ENCODE measurements around the gene PRRG2. TPM values are rescaled to one million over a fixed set of nuclear protein-coding genes. Genes with fewer than 3 reads are reported as not detected.

The PRRG2 gene
- total RNA-seq, 2 experiments from 2014 or later, result 1.5 to 1.9 TPM

DNA sequence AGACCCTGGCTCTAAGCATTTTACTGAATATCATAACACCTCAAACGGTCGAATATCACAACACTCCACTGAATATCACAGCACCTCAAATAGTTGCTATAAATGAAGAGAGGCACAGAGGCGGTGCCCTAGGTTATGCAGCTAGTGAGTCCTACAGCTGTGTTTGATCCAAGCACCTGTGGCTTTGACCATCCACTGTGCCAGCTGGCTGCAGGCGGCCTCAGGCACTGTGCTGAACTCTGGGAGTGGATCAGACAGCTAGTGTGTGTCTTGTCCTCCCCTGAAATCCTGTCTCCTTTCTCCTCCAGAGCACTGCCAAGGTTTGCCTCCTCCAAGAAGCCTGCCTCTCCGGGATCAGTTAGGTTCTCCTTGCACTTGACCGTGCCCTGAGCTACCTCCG lies 8.1 kb upstream of the PRRG2 start:
- Mint-ChIP-seq H3K27me3 (ENCODE audit: low read depth) (no peaks in the 10 kb centered on the region), H3K27ac (no peak overlapping the region), H3K4me3 (no peak overlapping the region), H3K36me3 (ENCODE audit: low read depth) (peaks cover 32% of the 10 kb centered on the region), H3K9me3 (ENCODE audit: insufficient read depth) (no peaks in the 10 kb centered on the region), H3K4me1 (ENCODE audit: low read depth) (peaks cover 55% of the 10 kb centered on the region)
- ATAC-seq (no peak), DNase-seq (no peak)
- CTCF ChIA-PET, result interaction anchor here (6.6 to 8.8 kb wide), 2 partner anchors 13 to 23 kb away, joined by 100 to 213 read pairs; no protein-coding TSS in a partner anchor
- POLR2A ChIA-PET, result interaction anchor here (0.6 to 0.7 kb wide), 2 partner anchors 52 to 70 kb away, joined by 4 read pairs; no protein-coding TSS in a partner anchor

DNA sequence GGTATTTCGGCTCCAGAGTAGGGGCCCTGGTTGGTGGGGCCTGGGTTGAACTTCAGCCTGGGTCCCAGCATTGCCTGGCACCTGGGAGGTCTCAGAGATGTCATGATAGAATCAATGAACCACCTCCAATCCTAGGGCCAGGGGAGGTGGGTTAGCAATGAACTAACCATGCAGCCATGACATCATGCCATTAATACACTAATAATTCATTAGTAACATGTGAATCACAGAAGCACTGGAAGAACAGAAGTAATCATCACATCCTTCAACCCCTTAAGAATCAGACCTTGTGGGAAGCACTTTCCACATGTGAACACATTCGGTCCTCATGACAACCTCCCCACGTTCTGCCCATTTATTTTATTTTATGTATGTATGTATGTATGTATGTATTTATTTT lies 7.7 kb upstream of the PRRG2 start:
- H3K9me3 Mint-ChIP-seq (ENCODE audit: insufficient read depth), result no peaks in the 10 kb centered on the region
- POLR2A ChIA-PET, result interaction anchor here (0.6 kb wide), 1 partner anchor 52 kb away, joined by 4 read pairs; no protein-coding TSS in a partner anchor

DNA sequence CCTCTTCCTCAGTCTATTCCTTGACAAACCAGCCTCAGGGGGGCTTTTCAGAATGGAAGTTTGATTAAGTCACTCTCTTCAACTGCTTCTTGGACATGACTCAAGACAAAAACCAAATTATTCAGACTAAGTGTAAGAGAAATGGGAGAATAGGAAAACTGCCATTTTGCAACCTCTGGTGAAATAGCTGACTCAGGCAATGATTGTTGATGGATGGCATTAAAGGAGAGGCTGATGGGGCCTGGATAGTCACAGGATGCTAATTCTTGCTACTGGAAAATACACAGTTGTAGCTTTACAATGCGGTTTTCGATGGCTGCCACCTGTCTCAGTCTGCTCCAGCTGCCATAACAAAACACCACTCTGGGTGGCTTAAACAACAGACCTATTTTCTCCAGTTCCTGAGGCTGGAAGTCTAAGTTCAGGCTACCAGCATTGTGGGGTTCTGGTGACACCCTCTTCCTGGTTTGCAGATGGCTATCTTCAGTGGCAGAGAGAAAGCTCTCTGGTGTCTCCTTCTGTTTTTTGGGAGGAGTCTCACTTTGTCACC lies 6.8 kb upstream of the PRRG2 start:
- H3K4me1 Mint-ChIP-seq (ENCODE audit: low read depth), result peaks cover 55% of the 10 kb centered on the region
- POLR2A ChIA-PET, result interaction anchor here (0.6 kb wide), 1 partner anchor 100 kb away, joined by 5 read pairs; the partner anchor contains the start of gene FLT3LG
- no peak for ATAC-seq
- no peak for DNase-seq
- CTCF ChIA-PET, result interaction anchor here (0.6 to 8.8 kb wide), 3 partner anchors 14 to 154 kb away, joined by 3 to 213 read pairs (median 100); no protein-coding TSS in a partner anchor
- H3K9me3 Mint-ChIP-seq (ENCODE audit: insufficient read depth), result no peaks in the 10 kb centered on the region
- no peaks in the 10 kb centered on the region for H3K27me3 Mint-ChIP-seq (ENCODE audit: low read depth)
- H3K27ac Mint-ChIP-seq, result peak overlapping the region; percentile 32
- H3K36me3 Mint-ChIP-seq (ENCODE audit: low read depth), result peaks cover 34% of the 10 kb centered on the region
- H3K4me3 Mint-ChIP-seq, result no peak overlapping the region

More for the DNA sequence above, 7.7 kb upstream of the PRRG2 start:
- ATAC-seq (no peak), DNase-seq (no peak)
- H3K36me3 Mint-ChIP-seq (ENCODE audit: low read depth), result peaks cover 32% of the 10 kb centered on the region
- no peak overlapping the region for H3K4me3 Mint-ChIP-seq
- peaks cover 54% of the 10 kb centered on the region for H3K4me1 Mint-ChIP-seq (ENCODE audit: low read depth)
- H3K27ac Mint-ChIP-seq, result no peak overlapping the region
- CTCF ChIA-PET, result interaction anchor here (0.6 to 8.8 kb wide), 3 partner anchors 14 to 154 kb away, joined by 3 to 213 read pairs (median 100); no protein-coding TSS in a partner anchor
- no peaks in the 10 kb centered on the region for H3K27me3 Mint-ChIP-seq (ENCODE audit: low read depth)

DNA sequence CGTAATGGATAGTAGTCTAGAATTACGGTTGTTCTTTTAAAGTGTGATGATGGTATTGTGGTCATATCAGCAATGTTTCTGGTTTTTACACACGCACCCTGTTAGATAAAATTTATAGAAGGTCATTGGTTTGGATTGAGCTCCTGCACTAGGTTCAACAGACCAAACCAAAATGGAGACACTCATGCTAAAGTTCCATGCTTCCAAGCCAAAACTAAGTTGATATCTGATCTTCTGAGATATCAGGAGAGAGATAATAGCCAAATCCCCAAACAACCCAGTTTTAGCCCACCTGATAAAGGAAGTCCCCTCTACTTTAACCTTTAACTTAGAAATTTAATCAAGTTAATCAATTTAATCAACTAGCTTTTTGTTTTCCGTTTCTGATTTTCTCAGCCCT lies 1.9 kb upstream of the PRRG2 start:
- H3K27ac Mint-ChIP-seq, result no peak overlapping the region
- DNase-seq (no peak), ATAC-seq (no peak)
- ChIA-PET POLR2A (interaction anchor here (1.4 to 3.2 kb wide), 4 partner anchors 9 to 103 kb away, joined by 3 to 41 read pairs (median 6); partner anchors contain the start of gene PRR12), CTCF (interaction anchor here (0.6 to 3.3 kb wide), 12 partner anchors 9 to 111 kb away, joined by 3 to 43 read pairs (median 5); partner anchors contain the start of genes ADM5, FLT3LG, PRMT1 and RPS11)
- H3K9me3 Mint-ChIP-seq (ENCODE audit: insufficient read depth), result no peaks in the 10 kb centered on the region
- peaks cover 39% of the 10 kb centered on the region for H3K4me1 Mint-ChIP-seq (ENCODE audit: low read depth)
- no peaks in the 10 kb centered on the region for H3K27me3 Mint-ChIP-seq (ENCODE audit: low read depth)
- H3K4me3 Mint-ChIP-seq, result peak overlapping the region; percentile 96
- H3K36me3 Mint-ChIP-seq (ENCODE audit: low read depth), result peaks cover 23% of the 10 kb centered on the region

DNA sequence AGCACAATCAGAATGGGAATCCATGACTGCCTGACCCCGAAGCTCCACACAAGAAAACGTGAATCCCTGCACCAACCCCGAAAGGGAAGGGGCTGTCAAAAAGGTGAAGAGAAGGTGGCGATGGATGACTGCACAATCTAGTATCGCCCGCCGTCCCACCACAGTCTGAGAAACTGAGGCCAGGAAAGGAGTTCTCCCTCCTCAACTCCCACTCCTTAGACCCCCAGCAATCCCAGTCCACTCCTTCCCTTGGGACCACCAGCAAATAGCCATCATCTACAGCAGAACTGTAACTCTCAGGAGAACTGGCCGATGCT lies 1.2 kb upstream of the PRRG2 start:
- peaks cover 20% of the 10 kb centered on the region for H3K36me3 Mint-ChIP-seq (ENCODE audit: low read depth)
- ChIA-PET CTCF (interaction anchor here (0.6 to 3.3 kb wide), 14 partner anchors 10 to 110 kb away, joined by 3 to 43 read pairs (median 4); partner anchors contain the start of genes ADM5, FLT3LG, PRMT1 and RPS11), POLR2A (interaction anchor here (0.6 to 3.2 kb wide), 16 partner anchors 10 to 338 kb away, joined by 3 to 41 read pairs (median 6); partner anchors contain the start of genes BCL2L12, FCGRT, IRF3 and PRMT1)
- H3K9me3 Mint-ChIP-seq (ENCODE audit: insufficient read depth), result no peaks in the 10 kb centered on the region
- peak; percentile 10 for ATAC-seq
- H3K27ac Mint-ChIP-seq, result peak overlapping the region; percentile 91
- no peak for DNase-seq
- H3K27me3 Mint-ChIP-seq (ENCODE audit: low read depth), result no peaks in the 10 kb centered on the region
- peaks cover 36% of the 10 kb centered on the region for H3K4me1 Mint-ChIP-seq (ENCODE audit: low read depth)
- H3K4me3 Mint-ChIP-seq, result peak overlapping the region; percentile 96

DNA sequence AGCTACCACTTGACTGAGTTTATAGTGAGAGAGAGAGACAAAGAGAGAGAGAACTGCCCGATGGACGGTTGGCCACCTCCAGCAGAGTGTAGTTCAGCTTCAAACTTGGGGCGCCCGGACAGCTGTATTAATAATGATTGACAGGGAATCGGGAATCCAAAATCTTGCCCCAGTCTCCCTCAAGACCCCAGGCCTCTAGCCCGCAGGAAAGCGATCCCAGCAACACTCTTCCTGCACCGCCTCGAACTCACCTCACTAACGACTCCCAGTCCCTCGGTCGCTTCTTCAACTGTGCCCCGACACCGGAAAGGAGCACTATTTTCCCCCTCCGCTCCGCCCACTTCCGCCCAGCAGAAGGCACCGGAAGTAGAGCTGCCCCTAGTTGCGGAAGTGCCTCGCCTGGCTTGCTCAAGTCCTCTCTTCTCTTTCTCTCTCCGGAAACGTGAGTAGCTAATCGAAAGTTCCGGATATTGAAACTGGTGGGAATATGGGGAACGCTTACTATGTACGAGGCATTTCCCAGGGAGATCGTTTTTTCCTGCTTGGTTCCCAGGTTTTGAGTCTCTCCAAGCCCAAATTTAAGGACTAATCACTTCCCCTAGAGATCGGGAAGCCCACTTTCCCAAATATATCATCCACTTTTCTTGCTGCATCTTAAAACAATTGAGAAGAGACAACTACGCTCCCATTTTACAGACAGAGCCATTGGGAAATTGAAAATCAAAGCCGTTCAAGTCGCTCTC lies 681 bp upstream of the PRRG2 start, which contains the start of gene NOSIP:
NOSIP (minus strand) TSS at position 293 of the 743 bp plus-strand sequence. CDS start 19,865 bp downstream, outside the sequence.
- Mint-ChIP-seq H3K36me3 (ENCODE audit: low read depth) (peaks cover 16% of the 10 kb centered on the region), H3K27ac (peak within 1 kb of the TSS; percentile 91), H3K9me3 (ENCODE audit: insufficient read depth) (no peaks in the 10 kb centered on the region), H3K4me3 (peak within 1 kb of the TSS; percentile 96), H3K4me1 (ENCODE audit: low read depth) (peaks cover 33% of the 10 kb centered on the region), H3K27me3 (ENCODE audit: low read depth) (no peaks in the 10 kb centered on the region)
- DNase-seq (peak; percentile 98), ATAC-seq (peak; percentile 97)
- ChIA-PET POLR2A (interaction anchor here (0.6 to 3.2 kb wide), 22 partner anchors 9 to 338 kb away, joined by 3 to 41 read pairs (median 5); partner anchors contain the start of genes BCL2L12, FCGRT, IRF3 and PRMT1), CTCF (interaction anchor here (0.6 to 3.3 kb wide), 13 partner anchors 10 to 109 kb away, joined by 3 to 43 read pairs (median 4); partner anchors contain the start of genes ADM5, FLT3LG, PRMT1 and RPS11)

DNA sequence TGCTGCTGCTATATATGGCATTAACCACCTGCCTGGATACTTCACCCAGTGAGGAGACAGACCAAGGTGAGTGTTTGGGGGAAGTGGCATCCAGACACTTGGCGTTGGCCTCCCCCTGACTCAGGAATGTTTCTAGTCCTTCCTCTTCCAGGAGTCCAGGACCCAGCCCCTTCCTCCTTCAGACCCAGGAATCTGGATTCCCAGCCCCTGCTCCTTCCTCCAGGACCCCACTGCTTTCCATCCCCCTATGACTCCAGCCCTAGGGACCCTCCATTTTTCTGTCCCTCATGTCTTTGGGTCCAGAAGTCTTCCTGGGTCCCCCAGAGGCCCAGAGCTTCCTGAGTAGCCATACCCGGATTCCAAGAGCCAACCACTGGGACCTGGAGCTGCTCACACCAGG lies 2.1 kb downstream of the PRRG2 start:
- Mint-ChIP-seq H3K4me3 (no peak overlapping the region), H3K4me1 (ENCODE audit: low read depth) (peaks cover 21% of the 10 kb centered on the region), H3K36me3 (ENCODE audit: low read depth) (peaks cover 5% of the 10 kb centered on the region), H3K27ac (no peak overlapping the region), H3K9me3 (ENCODE audit: insufficient read depth) (no peaks in the 10 kb centered on the region), H3K27me3 (ENCODE audit: low read depth) (no peaks in the 10 kb centered on the region)
- ATAC-seq, result no peak
- ChIA-PET POLR2A (interaction anchor here (0.6 kb wide), 1 partner anchor 84 kb away, joined by 3 read pairs; no protein-coding TSS in a partner anchor), CTCF (interaction anchor here (1.5 kb wide), 1 partner anchor 95 kb away, joined by 3 read pairs; no protein-coding TSS in a partner anchor)
- DNase-seq, result no peak

DNA sequence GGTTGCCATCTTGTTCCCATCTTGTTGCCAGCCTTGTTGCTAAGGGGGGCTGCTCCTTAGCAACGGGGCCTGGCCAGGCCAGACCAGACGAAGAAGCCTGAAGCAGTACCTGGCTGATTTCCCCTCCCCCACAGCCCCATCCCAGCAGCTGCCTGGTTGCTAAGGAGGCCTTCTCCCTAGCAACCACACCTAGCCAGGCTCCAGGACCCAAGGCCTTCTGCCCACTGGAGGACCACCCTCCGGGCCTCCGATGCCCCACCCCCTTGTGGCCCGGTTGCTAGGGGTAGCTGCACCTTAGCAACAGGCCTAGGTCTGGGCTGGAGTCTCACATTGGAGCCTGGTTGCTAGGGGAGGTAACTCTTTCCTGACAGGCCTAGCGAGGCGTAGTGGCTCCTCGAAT lies 3.9 kb downstream of the PRRG2 start:
- Mint-ChIP-seq H3K36me3 (ENCODE audit: low read depth) (peaks cover 2% of the 10 kb centered on the region), H3K4me1 (ENCODE audit: low read depth) (peaks cover 17% of the 10 kb centered on the region), H3K9me3 (ENCODE audit: insufficient read depth) (no peaks in the 10 kb centered on the region), H3K27me3 (ENCODE audit: low read depth) (peaks cover 2% of the 10 kb centered on the region), H3K27ac (no peak overlapping the region), H3K4me3 (no peak overlapping the region)
- ChIA-PET POLR2A (no interaction called here), CTCF (no interaction called here)
- DNase-seq (no peak), ATAC-seq (no peak)

DNA sequence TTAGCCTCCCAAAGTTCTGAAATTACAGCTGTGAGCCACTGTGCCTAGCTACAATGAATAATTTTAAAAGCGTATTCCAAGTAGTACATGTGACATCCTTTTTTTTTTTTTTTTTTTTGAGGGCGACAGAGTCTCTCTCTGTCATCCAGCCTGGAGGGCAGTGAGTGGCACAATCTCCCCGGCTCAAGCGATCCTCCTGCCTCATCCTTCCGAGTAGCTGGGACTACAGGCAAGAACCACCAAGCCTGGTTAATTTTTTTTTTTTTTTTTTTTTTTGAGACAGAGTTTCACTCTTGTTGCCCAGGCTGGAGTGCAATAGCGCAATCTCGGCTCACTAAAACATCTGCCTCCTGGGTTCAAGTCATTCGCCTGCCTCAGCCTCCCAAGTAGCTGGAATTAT lies 6.1 kb downstream of the PRRG2 start:
- no peak for ATAC-seq
- POLR2A ChIA-PET, result no interaction called here
- Mint-ChIP-seq H3K9me3 (ENCODE audit: insufficient read depth) (no peaks in the 10 kb centered on the region), H3K36me3 (ENCODE audit: low read depth) (peaks cover 1% of the 10 kb centered on the region), H3K4me1 (ENCODE audit: low read depth) (peaks cover 11% of the 10 kb centered on the region), H3K27me3 (ENCODE audit: low read depth) (peaks cover 2% of the 10 kb centered on the region), H3K4me3 (no peak overlapping the region), H3K27ac (no peak overlapping the region)
- CTCF ChIA-PET, result interaction anchor here (0.9 to 1.9 kb wide), 3 partner anchors 17 to 98 kb away, joined by 3 to 6 read pairs (median 5); no protein-coding TSS in a partner anchor
- no peak for DNase-seq

DNA sequence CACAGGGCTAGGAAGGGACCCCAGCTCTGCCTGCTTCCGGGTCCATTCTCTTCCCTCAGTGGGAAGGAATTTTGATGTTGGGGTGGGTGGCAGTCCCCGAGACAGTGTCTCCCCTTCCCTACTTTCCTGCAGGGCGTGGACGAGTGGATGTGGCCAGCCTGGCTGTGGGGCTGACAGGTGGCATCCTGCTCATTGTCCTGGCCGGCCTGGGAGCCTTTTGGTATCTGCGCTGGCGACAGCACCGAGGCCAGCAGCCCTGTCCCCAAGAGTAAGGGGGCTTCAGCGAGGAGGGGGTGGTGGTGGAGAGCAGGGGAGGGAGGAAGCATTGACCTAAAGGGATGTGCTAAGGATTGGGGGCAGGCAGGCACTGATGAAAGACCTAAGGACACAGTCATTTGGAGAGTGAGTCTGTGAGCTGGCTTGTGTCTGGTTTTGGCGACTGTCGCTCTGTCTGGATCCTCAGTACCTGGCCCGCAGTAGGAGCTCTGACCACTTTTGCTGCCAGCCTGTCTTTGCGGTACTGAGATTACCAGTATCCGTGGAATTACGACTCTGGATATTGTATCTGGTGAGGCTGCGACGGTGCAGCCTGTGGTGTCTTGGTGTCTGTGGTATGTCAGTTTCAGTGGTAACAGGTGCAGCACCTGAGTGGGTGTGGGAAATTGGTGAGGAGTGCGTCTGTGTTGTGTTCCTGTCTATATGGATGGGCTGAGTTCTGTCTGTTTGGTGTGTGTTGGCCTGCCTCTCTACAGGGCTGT lies 7.4 kb downstream of the PRRG2 start:
- DNase-seq (peak; percentile 37), ATAC-seq (no peak)
- Mint-ChIP-seq H3K27me3 (ENCODE audit: low read depth) (peaks cover 2% of the 10 kb centered on the region), H3K4me3 (no peak overlapping the region), H3K9me3 (ENCODE audit: insufficient read depth) (no peaks in the 10 kb centered on the region), H3K36me3 (ENCODE audit: low read depth) (peaks cover 8% of the 10 kb centered on the region), H3K4me1 (ENCODE audit: low read depth) (peaks cover 20% of the 10 kb centered on the region), H3K27ac (peak overlapping the region; percentile 12)
- ChIA-PET CTCF (interaction anchor here (1.6 kb wide), 1 partner anchor 92 kb away, joined by 5 read pairs; no protein-coding TSS in a partner anchor), POLR2A (interaction anchor here (1.1 to 3.5 kb wide), 2 partner anchors 9 to 101 kb away, joined by 4 to 41 read pairs; partner anchors contain the start of genes NOSIP and PRRG2)
